NB4 (cell line): ENCODE data around the gene CKS1B.

Experiments
- DNase-seq: peaks from one replicate; pipeline ENCODE4 v3.0.0; 2010; ENCODE audit warnings: low read depth
- H3K4me3 ChIP-seq: one replicate; pipeline ENCODE4 v1.5.1; 2011; ENCODE audit warnings: mild to moderate bottlenecking, low read depth, low read length, moderate library complexity
- MAX ChIP-seq: IDR thresholded peaks from 2 replicates; pipeline ENCODE4 v1.6.1; 2011; ENCODE audit warnings: low read depth, low read length
- MYC ChIP-seq: IDR thresholded peaks from 2 replicates; pipeline ENCODE4 v1.6.1; 2011; ENCODE audit warnings: low read depth, low read length
- POLR2A ChIP-seq: IDR thresholded peaks from 2 replicates; pipeline ENCODE4 v1.6.1; 2011; ENCODE audit warnings: mild to moderate bottlenecking; ENCODE audit not compliant: insufficient read length; ENCODE audit errors: extremely low read depth
- TF ChIP-seq, protein P1 (sequence below): IDR thresholded peaks from one replicate; pipeline ENCODE4 v1.5.1; 2012; ENCODE audit warnings: low read depth, low read length

CKS1B gene

GRCh38 chr1:154962795-154963330 lies 11.6 kb upstream of the CKS1B start:
- TF ChIP-seq POLR2A (no peak), MYC (no peak), MAX (no peak)
- TF ChIP-seq, protein P1, sequence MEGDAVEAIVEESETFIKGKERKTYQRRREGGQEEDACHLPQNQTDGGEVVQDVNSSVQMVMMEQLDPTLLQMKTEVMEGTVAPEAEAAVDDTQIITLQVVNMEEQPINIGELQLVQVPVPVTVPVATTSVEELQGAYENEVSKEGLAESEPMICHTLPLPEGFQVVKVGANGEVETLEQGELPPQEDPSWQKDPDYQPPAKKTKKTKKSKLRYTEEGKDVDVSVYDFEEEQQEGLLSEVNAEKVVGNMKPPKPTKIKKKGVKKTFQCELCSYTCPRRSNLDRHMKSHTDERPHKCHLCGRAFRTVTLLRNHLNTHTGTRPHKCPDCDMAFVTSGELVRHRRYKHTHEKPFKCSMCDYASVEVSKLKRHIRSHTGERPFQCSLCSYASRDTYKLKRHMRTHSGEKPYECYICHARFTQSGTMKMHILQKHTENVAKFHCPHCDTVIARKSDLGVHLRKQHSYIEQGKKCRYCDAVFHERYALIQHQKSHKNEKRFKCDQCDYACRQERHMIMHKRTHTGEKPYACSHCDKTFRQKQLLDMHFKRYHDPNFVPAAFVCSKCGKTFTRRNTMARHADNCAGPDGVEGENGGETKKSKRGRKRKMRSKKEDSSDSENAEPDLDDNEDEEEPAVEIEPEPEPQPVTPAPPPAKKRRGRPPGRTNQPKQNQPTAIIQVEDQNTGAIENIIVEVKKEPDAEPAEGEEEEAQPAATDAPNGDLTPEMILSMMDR = no peak

DNA sequence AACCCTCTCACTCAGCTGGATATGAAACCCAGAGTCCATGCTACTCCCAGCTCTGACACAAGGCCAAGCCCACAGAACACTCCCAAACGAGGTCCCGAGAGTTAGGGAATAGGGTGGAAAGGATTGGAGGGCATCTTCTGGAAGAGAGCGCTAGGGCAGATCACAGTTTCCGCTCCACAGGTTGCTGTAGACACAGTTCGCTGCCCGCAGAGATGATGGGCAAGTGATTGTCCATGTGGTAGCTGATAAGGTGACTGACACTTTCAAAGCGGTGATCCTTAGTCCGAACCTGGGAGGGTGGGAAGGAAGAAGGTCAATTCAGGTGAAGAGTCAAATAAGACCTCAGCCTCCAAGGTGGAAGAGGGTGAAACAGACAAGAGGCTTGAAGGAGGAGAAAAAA lies 10.8 kb upstream of the CKS1B start:
- TF ChIP-seq MYC = no peak
- no peak for TF ChIP-seq MAX
- no peak for DNase-seq

More at GRCh38 chr1:154962795-154963330, 11.6 kb upstream of the CKS1B start:
- peak overlapping the region; percentile 78 for H3K4me3 ChIP-seq
- DNase-seq = no peak

DNA sequence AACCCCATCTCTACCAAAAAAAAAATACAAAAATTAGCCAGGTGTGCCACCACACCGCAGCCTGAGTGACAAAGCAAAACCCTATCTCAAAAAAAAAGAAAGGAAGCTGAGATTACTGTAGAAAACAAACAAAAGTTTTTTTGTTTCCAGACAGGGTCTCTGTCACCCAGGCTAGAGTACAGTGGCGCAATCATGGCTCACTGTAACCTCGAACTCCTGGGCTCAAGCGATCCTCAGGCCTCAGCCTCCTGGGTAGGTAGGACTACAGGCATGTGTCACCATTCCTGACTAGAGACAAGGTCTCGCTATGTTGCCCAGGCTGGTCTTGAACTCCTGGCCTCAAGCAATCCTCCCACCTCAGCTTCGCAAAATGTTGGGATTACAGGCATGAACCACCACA lies 10.1 kb upstream of the CKS1B start:
- H3K4me3 ChIP-seq = no peak overlapping the region
- TF ChIP-seq MYC = no peak
- TF ChIP-seq MAX = no peak
- TF ChIP-seq, protein P1 = no peak
- no peak for TF ChIP-seq POLR2A
- DNase-seq = no peak

More for the DNA sequence above, 10.8 kb upstream of the CKS1B start:
- no peak overlapping the region for H3K4me3 ChIP-seq

- TF ChIP-seq, protein P1 = no peak
- TF ChIP-seq MYC (no peak), POLR2A (no peak), MAX (no peak)
- no peak for DNase-seq
- no peak overlapping the region for H3K4me3 ChIP-seq
These were observed 8.4 kb upstream of the CKS1B start for GRCh38 chr1:154966111-154966510.

- no peak for TF ChIP-seq MAX
- TF ChIP-seq POLR2A = no peak
- TF ChIP-seq, protein P1 = no peak
- TF ChIP-seq MYC = no peak
- DNase-seq = no peak
- H3K4me3 ChIP-seq = no peak overlapping the region
These were observed 7.0 kb upstream of the CKS1B start for GRCh38 chr1:154967331-154967950.

DNA sequence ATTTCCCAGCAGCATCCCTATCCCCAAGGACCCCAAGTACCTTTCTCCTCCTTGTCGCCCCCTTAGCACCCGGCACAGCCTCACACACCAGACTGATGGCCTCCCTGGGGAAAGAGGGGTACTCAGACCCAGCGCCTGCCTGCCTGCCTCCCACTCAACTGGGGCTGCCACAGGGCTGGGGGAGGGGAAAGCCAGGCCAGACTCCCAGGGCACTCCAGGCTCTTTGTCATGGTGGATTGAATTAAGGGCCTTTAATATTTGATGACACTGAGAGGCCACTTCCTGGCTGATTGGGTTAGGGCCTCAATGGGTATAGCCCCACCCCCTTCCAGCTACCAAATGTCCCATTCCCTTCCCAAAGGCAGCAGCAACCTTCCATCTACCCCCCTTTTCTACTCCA lies 5.8 kb upstream of the CKS1B start:
- no peak for TF ChIP-seq MAX
- TF ChIP-seq, protein P1 = no peak
- no peak for TF ChIP-seq MYC
- TF ChIP-seq POLR2A = no peak
- H3K4me3 ChIP-seq = no peak overlapping the region
- no peak for DNase-seq
